Central memory CD8-positive, alpha-beta T cell (primary cell): ENCODE measurements around the gene PAQR6.

Experiments
- ATAC-seq: fragments of 150-1000 bp; cut with Tn5 transposase; replicated peaks from 2 replicates; pipeline ENCODE4 v1.10.0; 2022; ENCODE audit warnings: mild to moderate bottlenecking, moderate FRiP score, moderate number of reproducible peaks; ENCODE audit not compliant: poor library complexity, severe bottlenecking; ENCODE audit errors: extremely low read depth
- DNase-seq, 2 donors: peaks; one replicate each; pipeline ENCODE4 v3.0.0; 2021; ENCODE audit warnings: low spot score in 2 of 2
- H3K27ac Mint-ChIP-seq: one replicate; pipeline ENCODE4 v1.8.0; 2022; ENCODE audit warnings: low read depth, mild to moderate bottlenecking, moderate library complexity, mixed read lengths
- H3K27me3 Mint-ChIP-seq: one replicate; pipeline ENCODE4 v1.8.0; 2022; ENCODE audit warnings: mixed read lengths
- H3K36me3 Mint-ChIP-seq: one replicate; pipeline ENCODE4 v1.8.0; 2022; ENCODE audit warnings: mild to moderate bottlenecking, moderate library complexity, mixed read lengths; ENCODE audit not compliant: insufficient read depth
- H3K4me1 Mint-ChIP-seq: one replicate; pipeline ENCODE4 v1.8.0; 2022; ENCODE audit warnings: mixed read lengths
- H3K4me3 Mint-ChIP-seq: one replicate; pipeline ENCODE4 v1.8.0; 2022; ENCODE audit warnings: mild to moderate bottlenecking, moderate library complexity, mixed read lengths
- H3K9me3 Mint-ChIP-seq: one replicate; pipeline ENCODE4 v1.8.0; 2022; ENCODE audit warnings: mixed read lengths

The PAQR6 gene

DNA sequence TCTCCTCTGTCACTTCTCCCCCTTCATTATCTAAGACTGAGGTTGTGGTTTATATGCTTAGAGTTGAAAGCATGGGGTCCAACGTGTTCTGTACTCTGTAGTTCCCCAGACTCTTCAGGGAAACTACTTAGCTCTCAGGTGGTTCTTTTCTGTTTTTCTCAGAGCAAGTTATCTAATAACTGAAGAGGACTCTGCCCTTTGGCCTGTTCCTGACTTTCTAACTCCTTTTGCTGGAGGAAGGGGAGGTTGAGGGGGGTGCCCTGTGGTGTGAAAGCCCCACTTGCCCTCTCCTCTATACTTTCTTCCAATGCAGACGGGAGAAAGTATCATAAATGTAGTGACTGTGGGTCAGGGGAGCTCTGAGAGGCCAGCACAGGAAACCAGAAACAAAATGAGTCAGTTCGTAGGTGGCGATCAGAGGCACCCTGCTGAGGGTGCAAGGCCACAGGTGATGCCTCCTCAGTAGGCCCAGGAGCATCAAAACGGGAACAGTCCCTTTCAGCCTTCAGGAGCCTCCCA lies 49.0 kb downstream of the PAQR6 start:
- ATAC-seq = no peak
- peaks cover 52% of the 10 kb centered on the region for H3K4me1 Mint-ChIP-seq
- no peaks in the 10 kb centered on the region for H3K9me3 Mint-ChIP-seq
- H3K4me3 Mint-ChIP-seq = no peak overlapping the region
- no peak for DNase-seq
- peak overlapping the region; percentile 61 for H3K27ac Mint-ChIP-seq
- H3K36me3 Mint-ChIP-seq = peaks cover 19% of the 10 kb centered on the region
- H3K27me3 Mint-ChIP-seq = no peaks in the 10 kb centered on the region

DNA sequence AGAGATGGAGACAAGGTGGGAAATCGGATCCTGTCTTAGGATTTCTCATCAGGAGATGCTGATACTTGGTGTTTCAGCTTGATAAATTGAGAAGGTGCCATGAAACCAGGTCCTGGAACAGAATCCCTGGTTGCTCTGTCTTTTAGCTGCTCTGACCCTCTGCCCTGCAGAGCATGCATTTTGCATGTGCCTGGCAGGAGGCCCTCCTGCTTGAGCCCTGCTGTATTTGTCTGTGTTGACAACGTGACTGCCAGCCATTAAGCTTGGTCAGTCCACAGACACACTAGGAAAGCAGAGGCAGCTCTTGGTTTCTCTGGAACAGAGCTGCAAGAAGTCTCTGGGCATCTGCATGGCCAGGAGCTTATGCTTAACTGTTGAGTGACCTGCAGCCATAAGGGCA lies 51.4 kb downstream of the PAQR6 start:
- no peak for DNase-seq
- no peaks in the 10 kb centered on the region for H3K9me3 Mint-ChIP-seq
- H3K4me3 Mint-ChIP-seq = no peak overlapping the region
- H3K27ac Mint-ChIP-seq = no peak overlapping the region
- H3K27me3 Mint-ChIP-seq = no peaks in the 10 kb centered on the region
- peaks cover 62% of the 10 kb centered on the region for H3K4me1 Mint-ChIP-seq
- peaks cover 21% of the 10 kb centered on the region for H3K36me3 Mint-ChIP-seq
- no peak for ATAC-seq

DNA sequence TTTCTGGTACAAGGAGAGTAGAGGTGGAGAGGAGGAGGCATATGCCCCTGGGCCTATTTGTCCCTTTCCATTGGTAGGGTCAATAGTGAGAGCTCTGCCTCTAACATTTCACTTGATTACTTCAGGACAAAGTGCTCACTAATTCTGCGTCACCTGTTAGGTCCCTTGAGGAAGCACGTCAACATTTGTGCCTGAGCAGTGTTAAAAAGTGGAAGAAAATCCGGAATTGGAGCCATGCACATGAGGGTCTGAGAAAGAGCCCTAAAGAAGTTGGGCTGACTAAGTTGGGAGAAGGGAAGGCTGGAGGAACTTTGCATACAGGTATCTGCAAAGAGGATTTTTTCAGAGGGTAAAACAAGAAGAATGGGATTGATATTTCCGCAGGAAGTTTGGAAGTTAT lies 52.0 kb downstream of the PAQR6 start:
- no peak overlapping the region for H3K27ac Mint-ChIP-seq
- H3K4me1 Mint-ChIP-seq = peaks cover 62% of the 10 kb centered on the region
- ATAC-seq (no peak), DNase-seq (no peak)
- H3K9me3 Mint-ChIP-seq = no peaks in the 10 kb centered on the region
- H3K27me3 Mint-ChIP-seq = no peaks in the 10 kb centered on the region
- peak overlapping the region; percentile 32 for H3K4me3 Mint-ChIP-seq
- H3K36me3 Mint-ChIP-seq = peaks cover 21% of the 10 kb centered on the region

DNA sequence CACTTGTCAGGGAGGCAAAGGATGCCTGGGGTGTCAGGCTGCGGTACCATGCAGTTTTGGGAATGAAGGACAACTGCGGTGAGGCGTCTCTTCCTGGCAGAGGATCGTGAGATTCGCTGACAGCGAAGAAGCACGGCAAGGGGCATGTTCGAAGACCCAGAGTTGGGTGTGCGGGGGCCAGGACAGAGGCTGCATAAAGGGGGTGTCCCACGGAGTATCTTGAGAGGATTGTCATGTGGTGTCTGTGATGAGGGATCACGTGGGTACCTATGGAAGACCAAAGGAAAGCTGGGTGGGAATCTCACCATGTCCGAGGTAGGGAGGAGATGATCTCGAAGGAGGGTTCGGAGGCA lies 53.6 kb downstream of the PAQR6 start:
- no peak for ATAC-seq
- Mint-ChIP-seq H3K9me3 (no peaks in the 10 kb centered on the region), H3K4me1 (peaks cover 48% of the 10 kb centered on the region), H3K36me3 (peaks cover 12% of the 10 kb centered on the region), H3K27me3 (no peaks in the 10 kb centered on the region), H3K4me3 (peak overlapping the region; percentile 97), H3K27ac (peak overlapping the region; percentile 94)
- DNase-seq = no peak

GRCh38 chr1:156193488-156194299 lies 54.2 kb downstream of the PAQR6 start, which contains the start of gene SLC25A44:
SLC25A44 (plus strand) TSS chr1:156194104; CDS start chr1:156199848, 5,744 bp downstream.
- DNase-seq (peak; percentile 98 to 99), ATAC-seq (peak; percentile 99)
- peak within 1 kb of the TSS; percentile 94 for H3K27ac Mint-ChIP-seq
- H3K36me3 Mint-ChIP-seq = peaks cover 12% of the 10 kb centered on the region
- H3K4me1 Mint-ChIP-seq = peaks cover 42% of the 10 kb centered on the region
- H3K4me3 Mint-ChIP-seq = peak within 1 kb of the TSS; percentile 97
- H3K9me3 Mint-ChIP-seq = no peaks in the 10 kb centered on the region
- no peaks in the 10 kb centered on the region for H3K27me3 Mint-ChIP-seq
